Measurements from ENCODE around the gene SRXN1.
A peak's percentile ranks its signal among the peaks of the same experiment; 100 is the strongest.
"Not testable (repeated sequence)": the region's sequence is repeated elsewhere in the genome, so short reads cannot be mapped to it uniquely, and the experiment has no call there.

SRXN1 gene

GRCh38 chr20:655726-656624 is 3.0 kb upstream of the SRXN1 start:
- no peak for DNase-seq (ENCODE audit: low read depth)

DNA sequence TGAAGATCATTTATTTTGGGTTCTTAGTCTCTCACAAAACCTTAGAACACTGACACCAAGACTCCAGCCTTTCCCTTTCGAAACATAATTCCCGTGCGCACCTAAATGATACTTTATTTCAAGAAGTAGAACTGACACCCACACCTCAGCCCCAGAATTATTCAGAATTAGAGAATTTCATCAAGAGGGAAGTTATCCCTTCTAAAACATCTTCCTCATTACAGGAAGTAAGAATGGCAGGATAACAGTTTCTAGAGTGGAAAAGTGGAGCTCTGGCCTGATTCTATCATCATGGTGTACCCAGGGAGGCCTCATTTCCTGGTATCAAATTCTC is 1.4 kb upstream of the SRXN1 start:
- no peak for DNase-seq (ENCODE audit: low read depth)

DNA sequence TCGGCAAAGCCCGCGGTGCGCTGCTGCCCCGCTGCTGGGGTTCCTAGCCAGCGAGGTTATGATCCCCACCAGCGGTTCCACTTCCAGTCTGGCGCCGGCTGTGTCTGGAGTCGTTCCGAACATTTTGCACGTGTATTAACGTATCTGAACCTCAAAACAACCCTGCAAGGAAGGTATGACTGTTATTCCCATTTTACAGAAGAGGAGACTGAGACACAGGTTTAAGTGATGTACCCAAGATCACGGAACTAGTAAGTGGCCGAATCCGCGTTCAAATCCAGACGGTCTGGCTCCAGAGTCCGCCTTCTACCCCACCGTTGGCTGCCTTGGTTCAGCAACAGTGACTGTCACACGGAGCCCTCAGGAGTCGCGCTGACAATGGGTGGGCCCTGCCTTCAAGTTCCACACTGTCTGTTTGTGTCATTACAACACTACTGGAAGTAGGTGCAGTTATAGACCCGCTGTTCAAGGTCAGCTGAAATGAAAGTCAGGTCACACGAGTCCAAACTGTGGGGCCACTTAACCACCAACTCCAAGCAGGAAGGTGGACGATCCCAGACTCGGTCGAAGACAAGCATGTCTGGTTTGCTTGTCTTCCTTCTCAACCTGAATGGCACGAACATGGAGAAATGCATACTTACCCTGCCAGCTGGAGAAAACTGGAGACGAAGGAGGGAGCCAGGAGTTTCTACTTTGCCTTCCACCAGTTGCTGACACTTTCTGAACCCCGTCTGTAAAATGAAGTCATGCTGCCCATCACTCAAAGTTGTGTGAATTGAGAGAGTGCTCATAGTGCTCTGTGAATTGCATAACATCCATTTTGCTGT is 803 bp upstream of the SRXN1 start:
- DNase-seq (ENCODE audit: low read depth): no peak

DNA sequence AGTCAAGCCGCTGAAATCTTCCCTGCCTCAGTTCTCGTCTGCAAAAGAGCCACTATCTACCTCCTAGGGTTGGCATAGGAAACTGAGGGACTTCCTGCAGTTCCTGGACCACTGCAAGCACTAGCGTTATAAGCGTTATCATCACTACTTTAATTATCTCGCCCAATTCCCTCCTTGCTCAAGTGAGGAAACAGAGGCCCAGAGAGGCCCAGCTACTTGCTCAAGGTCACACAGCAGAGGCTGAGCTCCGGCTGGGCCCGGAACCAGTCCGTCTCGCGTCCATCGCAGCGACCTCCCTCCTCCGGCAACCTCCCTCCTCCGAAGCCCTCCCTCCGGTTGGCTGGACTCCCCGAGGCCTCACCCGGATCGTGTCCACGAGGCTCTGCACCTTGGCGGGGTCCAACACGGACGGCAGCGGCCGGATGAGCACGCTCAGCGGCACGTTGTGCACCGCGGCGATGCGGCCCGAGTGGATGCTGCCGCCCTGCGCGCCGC is 338 bp downstream of the SRXN1 start:
- DNase-seq (ENCODE audit: low read depth): no peak

GRCh38 chr20:651713-652614 is 1.0 kb downstream of the SRXN1 start:
- no peak for DNase-seq (ENCODE audit: low read depth)

DNA sequence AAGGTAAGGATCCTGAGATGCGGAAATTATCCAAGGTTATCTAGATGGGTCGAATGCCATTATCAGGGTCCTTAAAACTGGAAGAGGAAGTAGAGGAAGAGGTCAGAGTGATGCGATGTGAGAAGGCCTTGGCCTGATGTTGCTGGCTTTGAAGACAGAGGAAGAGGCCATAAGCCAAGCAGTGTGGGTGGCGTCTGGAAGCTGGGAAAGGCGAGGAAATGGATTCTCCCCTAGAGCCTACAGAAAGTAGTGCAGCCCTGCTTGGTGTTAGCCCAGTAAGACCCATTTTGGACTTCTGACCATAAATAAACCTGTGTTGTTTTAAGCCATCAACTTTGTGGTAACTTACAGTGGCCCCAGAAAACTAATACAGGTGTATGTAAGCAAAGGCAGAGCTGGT is 2.0 kb downstream of the SRXN1 start:
- DNase-seq (ENCODE audit: low read depth): no peak

DNA sequence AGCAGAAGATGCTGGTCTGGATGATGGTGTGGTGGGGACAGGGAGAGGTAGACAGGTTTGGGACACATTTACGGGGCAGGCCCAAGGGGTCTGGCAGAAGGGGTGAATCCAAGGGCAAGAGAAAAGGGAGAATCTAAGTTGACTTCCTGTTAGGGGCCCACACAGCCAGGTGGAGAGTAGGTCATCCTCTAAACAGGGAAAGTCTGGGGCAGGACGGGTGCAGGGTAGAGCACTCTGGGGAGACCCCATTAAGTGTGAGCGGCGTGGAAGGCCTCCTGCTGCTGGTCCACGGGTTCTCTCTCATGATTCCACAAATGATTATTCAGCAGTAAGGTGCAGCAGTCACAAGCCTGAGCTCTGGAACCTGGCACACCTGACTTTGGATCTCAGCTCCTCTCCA is 2.7 kb downstream of the SRXN1 start:
- DNase-seq (ENCODE audit: low read depth): no peak

DNA sequence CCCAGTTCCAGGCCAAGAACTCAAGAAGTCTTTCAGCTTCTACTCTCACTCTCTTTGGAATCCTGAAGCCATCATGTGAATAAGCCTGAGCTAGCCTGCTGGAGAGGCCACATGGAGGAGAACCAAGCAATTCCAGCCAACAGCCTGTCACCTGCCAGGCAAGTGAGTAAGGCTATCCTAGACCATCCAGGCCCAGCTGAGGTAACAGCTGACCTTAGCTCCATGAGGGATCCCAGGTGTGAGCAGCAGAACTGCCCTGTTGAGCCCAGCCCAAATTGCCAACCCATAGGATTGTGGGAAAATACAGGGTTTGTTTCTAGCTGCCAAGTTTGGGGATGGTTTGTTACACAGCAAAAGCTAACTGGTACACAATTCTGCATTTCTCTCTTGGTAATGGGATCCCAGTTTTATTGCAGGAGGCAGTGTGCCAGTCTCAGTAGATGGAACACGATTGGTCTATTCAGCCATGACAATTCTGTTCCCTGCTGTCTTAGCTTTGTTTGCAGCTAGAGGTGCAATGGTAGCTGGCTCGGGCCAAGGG is 5.5 kb downstream of the SRXN1 start:
- no peak for DNase-seq (ENCODE audit: low read depth)

DNA sequence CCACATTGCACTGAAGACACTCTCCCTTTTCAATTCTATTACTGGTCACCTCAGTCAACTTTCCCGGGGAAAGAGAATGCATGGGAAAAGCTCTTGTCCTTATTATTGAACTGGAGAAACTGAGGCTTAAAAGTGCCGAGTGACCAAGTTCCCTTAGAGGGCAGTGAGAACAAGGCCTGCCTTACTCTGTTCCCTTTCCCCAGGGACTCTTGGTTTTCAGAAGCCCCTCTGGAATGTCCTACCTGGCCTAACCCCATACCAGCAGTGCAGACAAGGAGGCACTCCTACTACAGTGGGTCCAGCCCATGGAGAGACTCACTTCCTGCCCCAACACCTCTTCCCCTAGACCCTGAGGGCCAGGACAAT is 6.1 kb downstream of the SRXN1 start:
- no peak for DNase-seq (ENCODE audit: low read depth)

- no peak for DNase-seq (ENCODE audit: low read depth)
Observed at GRCh38 chr20:646107-646867, 6.7 kb downstream of the SRXN1 start.

DNA sequence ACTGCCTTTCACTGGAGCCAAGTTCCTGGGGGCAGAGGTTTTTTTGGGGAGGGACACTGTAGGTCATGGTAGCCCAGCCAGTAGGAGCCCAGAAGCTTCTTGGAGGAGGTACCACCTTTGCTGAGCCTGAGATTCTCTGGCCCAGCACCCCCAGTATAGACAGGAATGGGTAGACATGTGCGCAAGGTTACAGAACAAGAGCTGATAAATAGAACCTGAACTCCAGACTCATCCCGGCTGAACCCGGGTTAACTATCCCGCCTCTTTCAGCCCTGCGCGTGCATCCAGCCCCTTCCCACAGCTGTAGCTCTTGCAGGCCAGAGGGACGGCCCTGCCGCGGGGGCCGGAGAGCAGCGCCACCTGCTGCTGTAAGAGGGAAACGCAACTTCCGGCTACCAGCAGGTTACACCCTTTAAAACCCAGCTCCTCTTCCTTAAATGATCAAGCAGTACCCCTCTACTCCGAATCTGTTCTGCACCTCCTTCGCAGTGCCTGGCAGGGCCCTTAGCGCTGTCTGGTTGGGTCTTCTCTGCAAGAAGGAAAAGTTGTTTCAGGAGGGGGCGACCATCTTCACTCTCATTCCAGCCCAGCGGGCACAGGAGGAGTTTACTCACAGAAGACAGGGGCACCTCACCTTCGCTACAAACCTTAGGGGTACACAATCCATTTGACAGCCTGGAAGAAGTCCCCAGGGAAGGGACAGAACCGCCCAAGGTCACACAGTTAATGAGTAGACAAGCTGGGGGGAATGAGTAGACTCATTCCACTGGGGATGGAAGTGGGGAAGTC is 7.5 kb downstream of the SRXN1 start:
- DNase-seq (ENCODE audit: low read depth): peak; percentile 50

DNA sequence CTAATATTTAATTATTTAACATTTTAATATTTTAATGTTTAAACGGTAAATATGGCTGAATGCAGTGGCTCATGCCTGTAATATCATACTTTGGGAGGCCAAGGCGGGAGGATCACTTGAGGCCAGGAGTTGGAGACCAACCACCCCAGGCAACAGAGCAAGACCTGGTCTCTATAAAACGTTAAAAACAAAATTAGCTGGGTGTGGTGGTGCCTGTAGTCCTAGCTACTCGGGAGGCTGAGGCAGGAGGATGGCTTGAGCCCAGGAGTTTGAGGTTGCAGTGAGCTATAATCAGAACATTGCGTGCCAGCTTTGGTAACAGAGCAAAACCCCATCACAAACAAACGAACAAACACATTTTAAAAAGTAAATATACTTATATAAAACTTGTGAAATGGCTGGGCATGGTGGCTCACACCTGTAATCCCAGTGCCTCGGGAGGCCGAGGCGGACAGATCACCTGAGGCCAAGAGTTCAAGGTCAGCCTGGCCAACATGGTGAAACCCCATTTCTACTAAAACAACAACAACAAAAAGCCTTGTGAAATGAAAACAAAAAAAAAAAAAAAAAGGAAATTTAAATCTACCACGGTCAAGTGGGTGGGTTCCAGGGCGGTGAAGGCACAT is 8.2 kb downstream of the SRXN1 start:
- DNase-seq (ENCODE audit: low read depth): no peak

GRCh38 chr20:642398-643174 is 10.4 kb downstream of the SRXN1 start:
- DNase-seq (ENCODE audit: low read depth): no peak

- DNase-seq (ENCODE audit: low read depth): not testable (repeated sequence)
Observed at GRCh38 chr20:642013-642397, 11.0 kb downstream of the SRXN1 start.

DNA sequence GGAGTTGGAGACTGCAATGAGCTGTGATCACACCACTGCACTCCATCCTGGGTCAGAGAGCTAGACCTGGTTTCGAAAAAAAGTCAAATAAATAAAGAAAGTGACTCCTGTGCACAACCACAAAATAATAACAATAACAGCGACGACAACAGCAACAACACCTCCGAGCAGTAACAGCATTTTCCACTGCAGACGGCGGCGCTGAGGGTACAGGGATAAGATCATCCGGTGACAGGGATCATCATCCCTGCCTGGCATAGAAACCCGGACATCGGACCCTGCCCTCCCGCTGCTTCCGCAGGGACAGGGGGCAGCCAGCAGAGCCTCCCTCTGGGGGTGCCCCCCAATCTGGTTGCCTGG is 11.5 kb downstream of the SRXN1 start:
- DNase-seq (ENCODE audit: low read depth): no peak

DNA sequence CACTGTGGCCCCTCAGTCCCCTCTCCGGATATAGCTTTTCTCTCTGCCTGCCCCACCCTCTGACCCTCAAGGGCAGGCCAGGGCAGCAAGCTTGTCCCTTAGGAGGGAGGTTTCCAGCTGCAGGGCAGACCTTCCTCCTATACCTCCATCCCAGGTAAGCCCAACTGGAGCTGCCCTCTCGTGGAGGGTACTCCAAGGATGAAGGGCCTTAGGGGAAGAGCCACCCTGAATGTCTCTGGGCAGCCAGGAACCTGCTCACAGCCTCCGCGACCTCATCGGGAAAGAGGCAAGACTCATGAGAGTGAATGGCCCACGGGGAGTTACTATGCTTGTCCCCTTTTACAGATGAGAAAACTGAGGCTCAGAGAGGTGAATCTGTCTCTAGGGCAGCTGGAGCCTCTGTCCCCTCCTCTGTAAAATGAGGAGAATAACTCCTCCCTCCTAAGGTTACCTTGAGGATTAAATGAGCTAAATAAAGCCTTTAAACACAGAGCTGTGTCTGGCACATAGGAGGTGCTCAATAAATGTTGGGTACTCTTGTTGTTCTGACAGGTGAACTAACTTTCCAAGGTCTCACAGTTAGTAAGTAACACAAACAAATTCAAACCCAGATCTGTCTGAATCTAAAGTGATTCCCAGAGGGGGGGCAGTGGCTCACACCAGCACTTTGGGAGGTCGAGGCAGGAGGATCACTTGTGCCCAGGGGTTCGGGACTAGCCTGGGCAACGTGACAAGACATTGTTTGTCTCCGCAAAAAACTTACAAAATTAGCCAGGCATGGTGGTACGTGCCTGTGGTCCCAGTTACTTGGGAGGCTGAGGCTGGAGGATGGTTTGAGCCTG is 12.1 kb downstream of the SRXN1 start:
- DNase-seq (ENCODE audit: low read depth): no peak

DNA sequence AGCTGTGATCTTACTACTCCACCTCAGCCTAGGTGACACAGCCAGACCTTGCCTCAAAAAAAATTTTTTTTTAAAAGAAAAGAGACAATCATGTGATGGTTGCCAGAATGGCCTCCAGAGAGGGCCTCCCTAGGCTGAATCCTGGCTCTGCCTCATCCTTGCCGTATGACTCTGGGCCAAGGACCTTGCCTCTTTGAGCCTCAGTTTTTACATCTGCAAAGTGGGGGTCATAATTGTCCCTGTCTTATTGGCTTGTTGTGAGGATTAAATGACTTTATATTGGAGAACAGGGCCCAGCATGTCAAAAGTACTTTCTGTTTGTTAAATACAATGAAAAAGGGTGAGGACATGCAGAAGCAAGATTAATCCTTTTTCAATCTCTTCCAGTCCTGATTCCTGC is 14.4 kb downstream of the SRXN1 start:
- no peak for DNase-seq (ENCODE audit: low read depth)

DNA sequence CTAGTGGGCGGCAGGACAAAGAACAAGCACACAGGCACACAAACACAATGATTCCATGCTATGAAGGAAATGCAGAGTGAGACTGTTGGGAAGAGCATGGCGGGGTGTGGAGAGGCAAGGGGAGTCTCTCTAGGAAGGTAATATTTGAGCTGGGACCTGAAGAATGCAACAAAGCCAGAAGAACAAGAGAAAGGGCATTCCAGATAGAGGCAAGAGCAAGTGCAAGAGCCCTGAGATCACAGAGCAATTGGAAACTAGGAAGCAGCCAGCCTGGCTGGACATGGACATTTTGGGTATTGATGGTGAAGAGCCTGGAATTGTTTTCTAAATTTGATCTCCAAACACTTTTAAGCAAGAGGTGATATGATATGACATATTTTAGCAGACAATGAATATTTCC is 15.4 kb downstream of the SRXN1 start:
- no peak for DNase-seq (ENCODE audit: low read depth)

Measured in fibroblast of the conjunctiva (primary cell).